22Rv1 (cell line): ENCODE data around the gene IFITM2.

Source experiments
- H3K27ac ChIP-seq: fragments of 450-650 bp; 2 replicates; pipeline ENCODE4 v1.5.1; 2017
- CTCF ChIP-seq: fragments of 450-650 bp; IDR thresholded peaks from 2 replicates; pipeline ENCODE4 v1.5.1; 2017; ENCODE audit warnings: mild to moderate bottlenecking
- ZFX ChIP-seq: fragments of 450-650 bp; IDR thresholded peaks from 2 replicates; pipeline ENCODE4 v1.6.1; 2017; ENCODE audit warnings: antibody characterized with exemption, borderline replicate concordance

The IFITM2 gene

GRCh38 chr11:292211-293121 is 15.2 kb upstream of the IFITM2 start:
- H3K27ac ChIP-seq, result no peak overlapping the region
- TF ChIP-seq ZFX (no peak), CTCF (no peak)

DNA sequence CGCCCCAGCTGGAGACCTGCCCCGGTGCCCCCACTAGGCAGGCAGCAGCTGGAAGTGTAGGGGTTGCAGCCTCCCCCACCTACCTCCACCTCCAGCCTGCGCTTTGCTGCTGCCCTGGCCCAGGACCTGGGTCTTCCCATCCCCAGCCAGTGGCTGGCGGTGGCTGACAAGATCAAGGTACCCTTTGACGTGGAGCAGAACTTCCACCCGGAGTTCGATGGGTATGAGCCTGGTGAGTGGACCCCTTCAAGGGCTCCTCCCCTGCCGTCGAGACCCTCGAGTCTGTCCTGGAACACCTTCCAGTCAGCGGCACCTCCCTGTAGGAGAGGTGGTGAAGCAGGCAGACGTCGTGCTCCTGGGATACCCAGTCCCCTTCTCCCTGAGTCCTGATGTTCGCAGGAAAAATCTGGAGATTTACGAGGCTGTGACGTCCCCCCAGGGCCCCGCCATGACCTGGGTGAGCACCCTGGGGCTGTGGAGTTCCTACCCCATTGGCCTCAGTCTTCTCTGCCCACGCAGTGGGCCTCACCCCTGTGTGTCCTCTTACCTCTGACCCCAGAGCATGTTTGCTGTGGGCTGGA is 14.3 kb upstream of the IFITM2 start:
- no peak overlapping the region for H3K27ac ChIP-seq
- no peak for TF ChIP-seq CTCF
- no peak for TF ChIP-seq ZFX

DNA sequence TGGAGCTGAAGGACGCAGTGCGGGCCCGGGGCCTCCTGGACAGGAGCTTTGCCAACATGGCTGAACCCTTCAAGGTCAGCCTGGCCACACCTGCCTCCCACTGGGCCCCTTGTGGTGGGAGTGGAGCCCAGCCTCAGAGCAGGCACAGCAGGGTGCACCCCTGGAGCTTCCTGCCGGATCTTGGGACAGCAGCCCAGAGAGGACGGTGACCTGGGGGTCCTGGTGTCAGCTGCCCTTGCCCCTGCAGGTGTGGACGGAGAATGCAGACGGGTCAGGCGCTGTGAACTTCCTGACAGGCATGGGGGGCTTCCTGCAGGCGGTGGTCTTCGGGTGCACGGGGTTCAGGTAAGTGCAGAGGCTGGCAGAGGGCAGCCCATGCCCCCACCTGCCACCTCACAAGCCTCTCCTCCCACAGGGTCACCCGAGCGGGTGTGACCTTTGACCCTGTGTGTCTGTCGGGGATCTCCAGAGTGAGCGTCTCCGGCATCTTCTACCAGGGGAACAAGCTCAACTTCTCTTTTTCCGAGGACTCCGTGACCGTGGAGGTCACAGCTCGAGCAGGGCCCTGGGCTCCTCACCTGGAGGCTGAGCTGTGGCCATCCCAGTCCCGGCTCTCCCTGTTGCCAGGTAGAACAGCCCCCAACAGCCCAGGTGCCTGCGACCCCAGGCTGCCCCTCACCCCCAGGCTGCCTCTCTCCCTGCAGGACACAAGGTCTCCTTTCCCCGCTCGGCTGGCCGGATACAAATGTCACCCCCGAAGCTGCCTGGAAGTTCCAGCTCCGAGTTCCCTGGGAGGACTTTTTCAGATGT is 13.6 kb upstream of the IFITM2 start:
- no peak overlapping the region for H3K27ac ChIP-seq

GRCh38 chr11:294780-295179 is 12.8 kb upstream of the IFITM2 start:
- H3K27ac ChIP-seq, result no peak overlapping the region
- no peak for TF ChIP-seq CTCF
- no peak for TF ChIP-seq ZFX

More for the DNA sequence above, 13.6 kb upstream of the IFITM2 start:
- TF ChIP-seq CTCF, result no peak
- TF ChIP-seq ZFX, result no peak

DNA sequence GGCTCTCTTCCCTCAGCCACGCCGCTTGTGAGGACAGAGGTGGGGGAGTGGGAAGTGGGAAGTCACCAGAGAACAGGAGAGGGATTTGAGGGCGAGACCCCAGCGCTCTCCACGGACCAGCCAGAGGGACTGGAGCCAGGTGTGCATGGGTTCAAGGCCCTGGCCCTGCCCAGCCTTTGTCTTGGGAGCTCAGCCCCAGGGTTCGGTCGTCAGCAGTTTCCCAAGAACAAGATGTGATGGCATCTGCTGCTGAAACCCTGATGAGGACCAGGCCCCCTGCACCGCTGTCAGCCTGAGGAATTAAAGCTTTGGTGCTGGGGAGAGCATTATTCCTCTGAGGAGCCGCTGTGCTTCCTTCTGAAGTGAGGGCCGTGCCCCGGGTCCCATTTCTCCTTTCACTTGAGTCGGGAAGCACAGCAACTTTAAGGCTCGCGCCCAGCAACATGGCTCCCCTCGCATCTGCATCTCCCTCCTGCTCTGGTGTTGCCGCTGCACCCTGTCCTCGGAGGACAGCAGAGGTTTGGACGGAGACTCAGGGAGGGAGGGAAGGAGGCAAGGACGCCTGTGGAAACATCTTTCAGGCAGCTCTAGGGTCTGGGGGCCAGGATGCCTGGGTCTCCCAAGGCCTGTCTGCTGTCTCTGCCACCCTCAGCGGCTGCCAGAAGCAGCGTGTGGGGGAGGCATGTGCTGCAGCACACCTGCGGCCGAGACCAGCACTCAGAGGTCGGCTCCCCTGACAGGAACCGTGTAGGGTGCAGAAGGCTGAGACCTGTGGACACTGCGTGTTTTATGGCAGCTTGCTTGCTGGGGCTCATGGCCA is 12.1 kb upstream of the IFITM2 start:
- TF ChIP-seq ZFX (no peak), CTCF (no peak)
- no peak overlapping the region for H3K27ac ChIP-seq

- no peak overlapping the region for H3K27ac ChIP-seq
- TF ChIP-seq CTCF (no peak), ZFX (no peak)
Observed at GRCh38 chr11:296171-297050, 11.2 kb upstream of the IFITM2 start.
